B cell (primary cell): ENCODE data around the gene USPL1. TPM values are rescaled to one million over a fixed set of nuclear protein-coding genes. Genes with fewer than 3 reads are reported as not detected.

Experiments
- ATAC-seq: fragments of 200-7000 bp; cut with Tn5 transposase; one replicate; pipeline ENCODE4 v1.10.0; 2021; ENCODE audit warnings: low read depth, mild to moderate bottlenecking, moderate number of reproducible peaks, moderate library complexity
- CTCF ChIA-PET: fragments of 350-600 bp; sonication (Branson Sonifier 250); formaldehyde crosslinking; loops from one replicate; lab custom pipeline; 2021; ENCODE audit warnings: antibody characterized with exemption, inconsistent platforms; lab: Charles Lee
- POLR2A ChIA-PET: fragments of 350-600 bp; sonication (Branson Sonifier 250); formaldehyde crosslinking; loops from one replicate; lab custom pipeline; 2021; ENCODE audit warnings: antibody characterized with exemption; lab: Charles Lee
- DNase-seq: peaks from one replicate; pipeline ENCODE4 v3.0.0; 2013
- H2AFZ ChIP-seq: 2 replicates; pipeline ENCODE4 v1.6.1; 2012; ENCODE audit warnings: mild to moderate bottlenecking, low read depth, low read length; ENCODE audit not compliant: insufficient read depth, poor library complexity, severe bottlenecking
- H3K27ac ChIP-seq, 2 donors: 1 replicate in 1 of 2; 2 replicates in 1 of 2; pipeline ENCODE4 v1.5.1; 2012 to 2013; ENCODE audit warnings: low read length in 2 of 2, mild to moderate bottlenecking in 2 of 2, moderate library complexity in 1 of 2
- H3K27me3 ChIP-seq, 4 experiments: fragments of 200-600 bp in 1 of 4; sonication (generic) in 1 of 4; replicated peaks in 1 of 4; 1 replicate in 2 of 4; 2 replicates in 2 of 4; pipeline versions ENCODE4 v1.6.1 to v1.7.0; 2013 to 2016; ENCODE audit warnings: low read length in 3 of 4, mild to moderate bottlenecking in 2 of 4, mixed read lengths in 1 of 4, moderate library complexity in 1 of 4; ENCODE audit not compliant: insufficient read depth in 4 of 4, control insufficient read depth in 3 of 4; ENCODE audit errors: control extremely low read depth in 1 of 4
- H3K36me3 ChIP-seq, 2 experiments: replicated peaks in 1 of 2; 1 replicate in 1 of 2; 2 replicates in 1 of 2; pipeline versions ENCODE4 v1.6.1 to v1.7.1; 2013; ENCODE audit warnings: low read length in 1 of 2; ENCODE audit not compliant: insufficient read depth in 2 of 2, control insufficient read depth in 1 of 2; ENCODE audit errors: control extremely low read depth in 1 of 2, extremely low read depth in 1 of 2
- H3K4me1 ChIP-seq, 2 donors: fragments of 200-600 bp in 1 of 2; sonication (generic) in 1 of 2; 1 replicate in 1 of 2; 2 replicates in 1 of 2; pipeline versions ENCODE4 v1.5.1 to v1.6.1; 2013 to 2017; ENCODE audit warnings: low read length in 2 of 2; ENCODE audit not compliant: control insufficient read depth in 2 of 2, insufficient read depth in 2 of 2
- H3K4me2 ChIP-seq: replicated peaks from 2 replicates; pipeline ENCODE3; 2012; ENCODE audit warnings: mild to moderate bottlenecking, low read depth, low read length; ENCODE audit not compliant: poor library complexity, severe bottlenecking
- H3K4me3 ChIP-seq, 5 experiments: fragments of 200-600 bp in 1 of 5; sonication (generic) in 1 of 5; 1 replicate in 3 of 5; 2 replicates in 2 of 5; pipeline versions ENCODE4 v1.5.1 to v1.7.0; 2011 to 2016; ENCODE audit warnings: low read length in 4 of 5, mild to moderate bottlenecking in 4 of 5, low read depth in 2 of 5, control low read depth in 1 of 5, moderate library complexity in 1 of 5; ENCODE audit not compliant: insufficient read depth in 1 of 5; ENCODE audit errors: control extremely low read depth in 1 of 5, extremely low read depth in 1 of 5
- H3K79me2 ChIP-seq: fragments of 200-600 bp; sonication (generic); one replicate; pipeline ENCODE4 v1.6.0; 2016; ENCODE audit warnings: low read length; ENCODE audit not compliant: control insufficient read depth, insufficient read depth
- H3K9ac ChIP-seq: fragments of 200-600 bp; sonication (generic); 2 replicates; pipeline ENCODE4 v1.6.1; 2017; ENCODE audit warnings: mild to moderate bottlenecking, low read length, moderate library complexity
- H3K9me3 ChIP-seq, 3 donors: one replicate each; pipeline versions ENCODE4 v1.6.1 to v1.7.1; 2013; ENCODE audit warnings: low read length in 2 of 3; ENCODE audit not compliant: control insufficient read depth in 2 of 3, insufficient read depth in 1 of 3; ENCODE audit errors: control extremely low read depth in 1 of 3
- H4K20me1 ChIP-seq: 2 replicates; pipeline ENCODE4 v1.6.0; 2012; ENCODE audit warnings: mild to moderate bottlenecking, low read length; ENCODE audit not compliant: insufficient read depth, control insufficient read depth, poor library complexity, severe bottlenecking
- H3K27ac Mint-ChIP-seq: one replicate; pipeline ENCODE4 v1.8.0; 2021; ENCODE audit warnings: mixed read lengths
- H3K27me3 Mint-ChIP-seq: one replicate; pipeline ENCODE4 v1.8.0; 2021; ENCODE audit warnings: mixed read lengths
- H3K4me1 Mint-ChIP-seq: one replicate; pipeline ENCODE4 v1.8.0; 2021; ENCODE audit warnings: mixed read lengths
- H3K4me3 Mint-ChIP-seq: one replicate; pipeline ENCODE4 v1.8.0; 2021; ENCODE audit warnings: mixed read lengths
- H3K9me3 Mint-ChIP-seq: one replicate; pipeline ENCODE4 v1.8.0; 2022; ENCODE audit warnings: mixed read lengths; ENCODE audit not compliant: insufficient read depth
- EZH2 ChIP-seq: IDR thresholded peaks from 2 replicates; pipeline ENCODE4 v1.6.1; 2012; ENCODE audit warnings: borderline replicate concordance, low read depth, mild to moderate bottlenecking, moderate library complexity, low read length; ENCODE audit not compliant: insufficient read depth, poor library complexity, severe bottlenecking
- WGBS: methylation state at CpG from one replicate; pipeline ENCODE4 v1.1.5; 2013; ENCODE audit warnings: missing lambda C conversion rate; ENCODE audit not compliant: insufficient coverage; 5-methylcytosine and 5-hydroxymethylcytosine counted together
- intact Hi-C: fragments of 100-400 bp; cut with micrococcal nuclease; formaldehyde crosslinking; loops from one replicate; pipeline ENCODE4 v1.10.0; 2022
- polyA plus RNA-seq: library from polyadenylated mRNA; depleted of rRNA; stranded (reverse); fragments of >200 nt; gene quantifications from 2 replicates; pipeline ENCODE4 v1.2.3, GENCODE V29; 2012
- total RNA-seq, 2 donors: library from RNA; stranded (reverse); fragments of 120-200 nt in 1 of 2; gene quantifications; 1 replicate in 1 of 2; 2 replicates in 1 of 2; pipeline versions ENCODE4 v1.2.3 to v1.2.4, GENCODE V29; 2013 to 2022
- TF ChIP-seq, protein P1 (sequence below): fragments of 200-600 bp; IDR thresholded peaks from one replicate; pipeline ENCODE4 v1.8.0; 2022; ENCODE audit warnings: antibody characterized with exemption, mild to moderate bottlenecking

USPL1 gene
- total and polyA plus RNA-seq, 2 donors (not counting 1 experiment from before 2014, with no cell fraction given), result 30.2 to 55.8 TPM

GRCh38 chr13:30616927-30617314, 799 bp upstream of the USPL1 start:
- H4K20me1 ChIP-seq, result no peaks in the 10 kb centered on the region
- no peak for TF ChIP-seq EZH2
- TF ChIP-seq, protein P1, sequence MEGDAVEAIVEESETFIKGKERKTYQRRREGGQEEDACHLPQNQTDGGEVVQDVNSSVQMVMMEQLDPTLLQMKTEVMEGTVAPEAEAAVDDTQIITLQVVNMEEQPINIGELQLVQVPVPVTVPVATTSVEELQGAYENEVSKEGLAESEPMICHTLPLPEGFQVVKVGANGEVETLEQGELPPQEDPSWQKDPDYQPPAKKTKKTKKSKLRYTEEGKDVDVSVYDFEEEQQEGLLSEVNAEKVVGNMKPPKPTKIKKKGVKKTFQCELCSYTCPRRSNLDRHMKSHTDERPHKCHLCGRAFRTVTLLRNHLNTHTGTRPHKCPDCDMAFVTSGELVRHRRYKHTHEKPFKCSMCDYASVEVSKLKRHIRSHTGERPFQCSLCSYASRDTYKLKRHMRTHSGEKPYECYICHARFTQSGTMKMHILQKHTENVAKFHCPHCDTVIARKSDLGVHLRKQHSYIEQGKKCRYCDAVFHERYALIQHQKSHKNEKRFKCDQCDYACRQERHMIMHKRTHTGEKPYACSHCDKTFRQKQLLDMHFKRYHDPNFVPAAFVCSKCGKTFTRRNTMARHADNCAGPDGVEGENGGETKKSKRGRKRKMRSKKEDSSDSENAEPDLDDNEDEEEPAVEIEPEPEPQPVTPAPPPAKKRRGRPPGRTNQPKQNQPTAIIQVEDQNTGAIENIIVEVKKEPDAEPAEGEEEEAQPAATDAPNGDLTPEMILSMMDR, result no peak
- peaks cover 42% of the 10 kb centered on the region for H3K4me1 Mint-ChIP-seq
- no peaks in the 10 kb centered on the region for H3K9me3 ChIP-seq
- CTCF ChIA-PET, result interaction anchor here (0.6 to 2.6 kb wide), 16 partner anchors 9 to 484 kb away, joined by 3 to 15 read pairs (median 3); partner anchors contain the start of genes HMGB1 and UBE2L5
- H3K4me3 ChIP-seq, result peak overlapping the region; percentile 90 to 98 (median 93)
- peak; percentile 19 for ATAC-seq
- no peak overlapping the region for H3K4me3 Mint-ChIP-seq
- H3K27me3 ChIP-seq, result no peaks in the 10 kb centered on the region
- peaks cover 71% of the 10 kb centered on the region for H3K79me2 ChIP-seq
- H3K4me2 ChIP-seq, result peak overlapping the region; percentile 86
- peak overlapping the region; percentile 59 for H2AFZ ChIP-seq
- peaks cover 42 to 44% of the 10 kb centered on the region in 2 donors for H3K4me1 ChIP-seq
- H3K9ac ChIP-seq, result peak overlapping the region; percentile 93
- POLR2A ChIA-PET, result interaction anchor here (0.5 to 3.6 kb wide), 21 partner anchors 9 to 502 kb away, joined by 3 to 33 read pairs (median 7); partner anchors contain the start of genes ALOX5AP, HMGB1 and KATNAL1
- WGBS, result 0% methylated on average over 12 of the region's 12 CpGs
- H3K27ac ChIP-seq, result peak overlapping the region; percentile 98 to 100
- H3K27me3 Mint-ChIP-seq, result no peaks in the 10 kb centered on the region
- peaks cover 4 to 5% of the 10 kb centered on the region in 2 experiments for H3K36me3 ChIP-seq
- intact Hi-C loops, result loop anchor here (1.0 to 5.0 kb wide), 13 partner anchors 9 to 1810 kb away; partner anchors contain the start of genes ALOX5AP, BRCA2, KATNAL1 and N4BP2L1
- no peak overlapping the region for H3K27ac Mint-ChIP-seq
- DNase-seq, result peak; percentile 91
- no peaks in the 10 kb centered on the region for H3K9me3 Mint-ChIP-seq
